LHCN-M2 (cell line): Measurements from ENCODE around the gene CFAP90. TPM values are rescaled to one million over a fixed set of nuclear protein-coding genes. Genes with fewer than 3 reads are reported as not detected.
A peak's percentile ranks its signal among the peaks of the same experiment; 100 is the strongest.

ENCODE experiments used
- DNase-seq: peaks from one replicate; pipeline ENCODE4 v3.0.0-alpha.2; 2012; ENCODE audit warnings: low read depth
- total RNA-seq: library from RNA; depleted of rRNA; stranded (reverse); fragments of >200 nt; gene quantifications from 2 replicates; pipeline ENCODE4 v1.2.3, GENCODE V29; 2014

Gene CFAP90
- total RNA-seq, 1 experiment from 2014 or later, result not detected

- no peak for DNase-seq
Measured at GRCh38 chr5:7868427-7868772, 17.5 kb upstream of the CFAP90 start.

GRCh38 chr5:7867260-7867659 is 16.3 kb upstream of the CFAP90 start:
- no peak for DNase-seq

GRCh38 chr5:7866196-7866595 is 15.3 kb upstream of the CFAP90 start:
- no peak for DNase-seq

- DNase-seq, result no peak
Measured at GRCh38 chr5:7857926-7858632, 7.1 kb upstream of the CFAP90 start.

GRCh38 chr5:7857361-7857760 is 6.4 kb upstream of the CFAP90 start:
- no peak for DNase-seq

GRCh38 chr5:7856855-7857254 is 5.9 kb upstream of the CFAP90 start:
- peak; percentile 50 for DNase-seq

GRCh38 chr5:7855611-7856010 is 4.7 kb upstream of the CFAP90 start:
- no peak for DNase-seq

- no peak for DNase-seq
Measured at GRCh38 chr5:7852988-7853387, 2.1 kb upstream of the CFAP90 start.

GRCh38 chr5:7852542-7852941 is 1.6 kb upstream of the CFAP90 start:
- peak; percentile 19 for DNase-seq

- DNase-seq, result no peak
Measured at GRCh38 chr5:7851617-7852289, 820 bp upstream of the CFAP90 start.

- no peak for DNase-seq
Measured at GRCh38 chr5:7851240-7851592, 283 bp upstream of the CFAP90 start.

- no peak for DNase-seq
Measured at GRCh38 chr5:7849681-7850394, 1.1 kb downstream of the CFAP90 start.

GRCh38 chr5:7848296-7848695 is 2.6 kb downstream of the CFAP90 start:
- DNase-seq, result peak; percentile 90

- DNase-seq, result no peak
Measured at GRCh38 chr5:7846327-7846726, 4.6 kb downstream of the CFAP90 start.

- no peak for DNase-seq
Measured at GRCh38 chr5:7845557-7845956, 5.4 kb downstream of the CFAP90 start.

- DNase-seq, result no peak
Measured at GRCh38 chr5:7844901-7845300, 6.0 kb downstream of the CFAP90 start.

- DNase-seq, result no peak
Measured at GRCh38 chr5:7842531-7842930, 8.4 kb downstream of the CFAP90 start.

- no peak for DNase-seq
Measured at GRCh38 chr5:7837403-7837802, 13.5 kb downstream of the CFAP90 start.

- no peak for DNase-seq
Measured at GRCh38 chr5:7834982-7835381, 16.0 kb downstream of the CFAP90 start.

- DNase-seq, result peak; percentile 42
Measured at GRCh38 chr5:7828269-7828668, 22.7 kb downstream of the CFAP90 start.

GRCh38 chr5:7827610-7828009 is 23.3 kb downstream of the CFAP90 start:
- no peak for DNase-seq

- no peak for DNase-seq
Measured at GRCh38 chr5:7825630-7826029, 25.3 kb downstream of the CFAP90 start.

GRCh38 chr5:7824995-7825394 is 25.9 kb downstream of the CFAP90 start:
- DNase-seq, result no peak
